ENCODE data around the gene JUN. TPM values are rescaled to one million over a fixed set of nuclear protein-coding genes. Genes with fewer than 3 reads are reported as not detected.

JUN gene
- total and polyA plus RNA-seq, 2 of the 13 experiments (the other 11 are each of a cell fraction or from before 2014, with no cell fraction given) = 18.2 to 22.3 TPM

DNA sequence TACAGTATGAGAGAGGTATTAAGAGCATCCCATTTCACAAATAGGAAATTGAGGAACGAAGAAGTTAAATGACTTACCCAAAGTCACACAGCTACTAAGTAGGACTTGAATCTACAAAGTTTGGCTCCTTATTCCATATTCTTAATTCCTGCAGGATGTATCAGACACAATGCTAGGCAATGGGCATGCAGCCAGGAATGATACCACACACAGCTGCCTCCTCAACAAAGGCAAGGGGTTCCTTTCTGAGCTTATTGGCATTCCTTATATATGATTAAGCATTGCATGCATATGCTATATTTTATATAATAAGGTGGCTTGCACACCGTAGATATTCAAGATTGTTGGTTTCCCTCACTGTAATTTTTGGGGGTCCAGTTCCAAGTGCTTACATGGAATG, 34.2 kb upstream of the JUN start:
- in situ Hi-C loops (cut with HindIII; ENCODE audit: extremely low pct_ligation_motif_present, low pct_unique_long_range_greater_than_20kb) = no loop called here
- H3K4me3 ChIP-seq (replicated peaks in 1 of 3; ENCODE audit: insufficient read depth in 1 of 3, low read depth in 2 of 3, low read length in 3 of 3) = no peak overlapping the region
- peaks cover 0 to 1% of the 10 kb centered on the region in 2 experiments; a peak in 1 of 5 replicates for H3K27me3 ChIP-seq (ENCODE audit: control insufficient read depth in 1 of 2, insufficient read depth in 2 of 2, low read length in 2 of 2)
- H3K79me2 ChIP-seq (ENCODE audit: insufficient read depth, low read length) = no peaks in the 10 kb centered on the region
- no peak overlapping the region for H3K27ac ChIP-seq (ENCODE audit: extremely low read length, insufficient read depth, low read length)
- no peak overlapping the region for H2AFZ ChIP-seq (ENCODE audit: low read length)
- FAIRE-seq (no peak), DNase-seq (ENCODE audit: low spot score) (no peak), ATAC-seq (no peak)
- H3K9me3 ChIP-seq (ENCODE audit: low read length) = no peaks in the 10 kb centered on the region
- no TSS peak for BruUV-seq (replicated peaks)
- intact Hi-C loops (cut with micrococcal nuclease; ENCODE audit: unreplicated experiment) = no loop called here
- no peak overlapping the region for H3K9ac ChIP-seq (ENCODE audit: insufficient read depth, low read depth, low read length)
- ChIA-PET POLR2A (no interaction called here), CTCF (ENCODE audit: low intra/inter-chr PET ratio, low total read pairs) (no interaction called here)
- 70% methylated on average over 2 of the region's 2 CpGs for WGBS (ENCODE audit: low lambda C conversion rate)
- no peaks in the 10 kb centered on the region for H3K36me3 ChIP-seq (replicated peaks in 1 of 2; ENCODE audit: control insufficient read depth in 1 of 2, insufficient read depth in 2 of 2, low read length in 2 of 2)
- H3K4me1 ChIP-seq (ENCODE audit: insufficient read depth, low read length) = peaks cover 50% of the 10 kb centered on the region
- TF ChIP-seq RXRA (CRISPR knock-in tag; IDR thresholded peaks at IDR 0.05) (no peak), HES4 (CRISPR knock-in tag; IDR thresholded peaks at IDR 0.05; ENCODE audit: borderline replicate concordance) (no peak), SPEN (CRISPR knock-in tag; IDR thresholded peaks at IDR 0.05; ENCODE audit: low read depth) (no peak), ZNF382 (CRISPR knock-in tag; IDR thresholded peaks at IDR 0.05; ENCODE audit: borderline replicate concordance) (no peak), ZNF232 (CRISPR knock-in tag; IDR thresholded peaks at IDR 0.05; ENCODE audit: borderline replicate concordance) (no peak), TP53 (CRISPR knock-in tag; conservative IDR thresholded peaks at IDR 0.05) (no peak), RARA (CRISPR knock-in tag; IDR thresholded peaks at IDR 0.05) (no peak), POLR2A (IDR thresholded peaks at IDR 0.05; ENCODE audit: insufficient read depth in 1 of 2, low read depth in 2 of 2, low read length in 2 of 2) (no peak), KDM1A (CRISPR knock-in tag; IDR thresholded peaks at IDR 0.05) (no peak), ZSCAN30 (CRISPR knock-in tag; IDR thresholded peaks at IDR 0.05) (no peak), DNMT3B (CRISPR knock-in tag; conservative IDR thresholded peaks at IDR 0.05) (no peak)
- TF ChIP-seq, protein P1, sequence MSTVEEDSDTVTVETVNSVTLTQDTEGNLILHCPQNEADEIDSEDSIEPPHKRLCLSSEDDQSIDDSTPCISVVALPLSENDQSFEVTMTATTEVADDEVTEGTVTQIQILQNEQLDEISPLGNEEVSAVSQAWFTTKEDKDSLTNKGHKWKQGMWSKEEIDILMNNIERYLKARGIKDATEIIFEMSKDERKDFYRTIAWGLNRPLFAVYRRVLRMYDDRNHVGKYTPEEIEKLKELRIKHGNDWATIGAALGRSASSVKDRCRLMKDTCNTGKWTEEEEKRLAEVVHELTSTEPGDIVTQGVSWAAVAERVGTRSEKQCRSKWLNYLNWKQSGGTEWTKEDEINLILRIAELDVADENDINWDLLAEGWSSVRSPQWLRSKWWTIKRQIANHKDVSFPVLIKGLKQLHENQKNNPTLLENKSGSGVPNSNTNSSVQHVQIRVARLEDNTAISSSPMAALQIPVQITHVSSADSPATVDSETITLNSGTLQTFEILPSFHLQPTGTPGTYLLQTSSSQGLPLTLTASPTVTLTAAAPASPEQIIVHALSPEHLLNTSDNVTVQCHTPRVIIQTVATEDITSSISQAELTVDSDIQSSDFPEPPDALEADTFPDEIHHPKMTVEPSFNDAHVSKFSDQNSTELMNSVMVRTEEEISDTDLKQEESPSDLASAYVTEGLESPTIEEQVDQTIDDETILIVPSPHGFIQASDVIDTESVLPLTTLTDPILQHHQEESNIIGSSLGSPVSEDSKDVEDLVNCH (CRISPR knock-in tag; IDR thresholded peaks at IDR 0.05) = no peak
- TF ChIP-seq, protein P2, sequence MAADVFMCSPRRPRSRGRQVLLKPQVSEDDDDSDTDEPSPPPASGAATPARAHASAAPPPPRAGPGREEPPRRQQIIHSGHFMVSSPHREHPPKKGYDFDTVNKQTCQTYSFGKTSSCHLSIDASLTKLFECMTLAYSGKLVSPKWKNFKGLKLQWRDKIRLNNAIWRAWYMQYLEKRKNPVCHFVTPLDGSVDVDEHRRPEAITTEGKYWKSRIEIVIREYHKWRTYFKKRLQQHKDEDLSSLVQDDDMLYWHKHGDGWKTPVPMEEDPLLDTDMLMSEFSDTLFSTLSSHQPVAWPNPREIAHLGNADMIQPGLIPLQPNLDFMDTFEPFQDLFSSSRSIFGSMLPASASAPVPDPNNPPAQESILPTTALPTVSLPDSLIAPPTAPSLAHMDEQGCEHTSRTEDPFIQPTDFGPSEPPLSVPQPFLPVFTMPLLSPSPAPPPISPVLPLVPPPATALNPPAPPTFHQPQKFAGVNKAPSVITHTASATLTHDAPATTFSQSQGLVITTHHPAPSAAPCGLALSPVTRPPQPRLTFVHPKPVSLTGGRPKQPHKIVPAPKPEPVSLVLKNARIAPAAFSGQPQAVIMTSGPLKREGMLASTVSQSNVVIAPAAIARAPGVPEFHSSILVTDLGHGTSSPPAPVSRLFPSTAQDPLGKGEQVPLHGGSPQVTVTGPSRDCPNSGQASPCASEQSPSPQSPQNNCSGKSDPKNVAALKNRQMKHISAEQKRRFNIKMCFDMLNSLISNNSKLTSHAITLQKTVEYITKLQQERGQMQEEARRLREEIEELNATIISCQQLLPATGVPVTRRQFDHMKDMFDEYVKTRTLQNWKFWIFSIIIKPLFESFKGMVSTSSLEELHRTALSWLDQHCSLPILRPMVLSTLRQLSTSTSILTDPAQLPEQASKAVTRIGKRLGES (CRISPR knock-in tag; IDR thresholded peaks at IDR 0.05; ENCODE audit: borderline replicate concordance) = no peak
- TF ChIP-seq, protein P3, sequence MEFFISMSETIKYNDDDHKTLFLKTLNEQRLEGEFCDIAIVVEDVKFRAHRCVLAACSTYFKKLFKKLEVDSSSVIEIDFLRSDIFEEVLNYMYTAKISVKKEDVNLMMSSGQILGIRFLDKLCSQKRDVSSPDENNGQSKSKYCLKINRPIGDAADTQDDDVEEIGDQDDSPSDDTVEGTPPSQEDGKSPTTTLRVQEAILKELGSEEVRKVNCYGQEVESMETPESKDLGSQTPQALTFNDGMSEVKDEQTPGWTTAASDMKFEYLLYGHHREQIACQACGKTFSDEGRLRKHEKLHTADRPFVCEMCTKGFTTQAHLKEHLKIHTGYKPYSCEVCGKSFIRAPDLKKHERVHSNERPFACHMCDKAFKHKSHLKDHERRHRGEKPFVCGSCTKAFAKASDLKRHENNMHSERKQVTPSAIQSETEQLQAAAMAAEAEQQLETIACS (CRISPR knock-in tag; IDR thresholded peaks at IDR 0.05) = no peak
- no peaks in the 10 kb centered on the region for H4K20me1 ChIP-seq (ENCODE audit: insufficient read depth, low read length)
- H3K4me2 ChIP-seq (ENCODE audit: low read depth, low read length) = no peak overlapping the region

All from HepG2 (cell line).